GM06990 (cell line): Measurements from ENCODE around the gene RAB31.

Experiments used
- DNase-seq: peaks from one replicate; pipeline ENCODE4 v3.0.0-alpha.2; 2011; ENCODE audit not compliant: insufficient read length; ENCODE audit errors: extremely low read depth
- H3K27me3 ChIP-seq: replicated peaks from 2 replicates; pipeline ENCODE4 v1.6.0; 2011; ENCODE audit warnings: low read length; ENCODE audit not compliant: control insufficient read depth, insufficient read depth
- H3K36me3 ChIP-seq: 2 replicates; pipeline ENCODE4 v1.5.1; 2011; ENCODE audit warnings: low read length; ENCODE audit not compliant: control insufficient read depth, insufficient read depth
- H3K4me3 ChIP-seq: replicated peaks from 2 replicates; pipeline ENCODE4 v1.5.1; 2011; ENCODE audit warnings: low read depth, mild to moderate bottlenecking, control low read depth, low read length
- CTCF ChIP-seq: IDR thresholded peaks from 2 replicates; pipeline ENCODE4 v1.5.1; 2011; ENCODE audit warnings: low read length, control low read depth, mild to moderate bottlenecking, inconsistent platforms; ENCODE audit not compliant: insufficient read depth, poor library complexity, severe bottlenecking

The RAB31 gene

GRCh38 chr18:9737472-9738121, 29.5 kb downstream of the RAB31 start:
- DNase-seq: no peak
- no peaks in the 10 kb centered on the region for H3K27me3 ChIP-seq
- H3K4me3 ChIP-seq: no peak overlapping the region

DNA sequence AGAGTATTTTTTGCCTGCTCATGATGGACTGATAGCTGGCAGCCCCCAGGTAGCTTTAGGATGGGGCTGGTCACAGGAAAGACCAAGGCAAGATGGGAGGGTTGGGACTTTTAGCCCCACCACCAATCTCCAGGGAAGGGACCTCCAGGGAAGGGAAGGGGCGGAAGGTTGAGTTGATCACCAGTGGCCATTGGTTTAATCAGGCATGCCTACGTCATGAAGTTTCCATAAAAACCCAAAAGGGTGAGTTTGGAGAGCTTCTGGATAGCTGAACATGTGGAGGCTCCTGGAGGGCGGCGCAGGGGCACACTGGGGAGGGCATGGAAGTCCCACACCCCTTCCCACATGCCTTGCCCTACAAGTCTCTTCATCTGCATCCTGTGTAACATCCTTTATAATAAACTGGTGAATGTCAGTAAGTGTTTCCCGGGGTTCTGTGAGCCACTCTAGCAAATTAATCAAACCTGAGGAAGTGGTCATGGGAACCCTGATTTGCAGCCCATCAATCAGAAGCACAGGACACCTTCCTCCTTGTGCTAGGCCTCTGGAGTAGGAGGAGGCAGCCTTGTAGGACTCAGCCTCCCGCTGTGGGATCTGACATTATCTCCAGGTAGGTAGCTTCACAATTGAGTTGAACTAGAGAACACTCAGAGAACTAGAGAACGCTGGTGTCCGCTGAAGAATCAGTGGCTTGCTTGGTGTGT, 30.3 kb downstream of the RAB31 start:
- Histone ChIP-seq H3K4me3 (no peak overlapping the region), H3K27me3 (no peaks in the 10 kb centered on the region), H3K36me3 (no peaks in the 10 kb centered on the region; the same call in none of the 2 replicates)
- no peak for TF ChIP-seq CTCF
- no peak for DNase-seq

More at GRCh38 chr18:9737472-9738121, 29.5 kb downstream of the RAB31 start:
- no peaks in the 10 kb centered on the region; the same call in none of the 2 replicates for H3K36me3 ChIP-seq
- TF ChIP-seq CTCF: no peak

- DNase-seq: no peak
- Histone ChIP-seq H3K27me3 (no peaks in the 10 kb centered on the region), H3K36me3 (no peaks in the 10 kb centered on the region; the same call in 1 of the 2 replicates), H3K4me3 (no peak overlapping the region)
- no peak for TF ChIP-seq CTCF
Measured at GRCh38 chr18:9739516-9739915, 31.4 kb downstream of the RAB31 start.

DNA sequence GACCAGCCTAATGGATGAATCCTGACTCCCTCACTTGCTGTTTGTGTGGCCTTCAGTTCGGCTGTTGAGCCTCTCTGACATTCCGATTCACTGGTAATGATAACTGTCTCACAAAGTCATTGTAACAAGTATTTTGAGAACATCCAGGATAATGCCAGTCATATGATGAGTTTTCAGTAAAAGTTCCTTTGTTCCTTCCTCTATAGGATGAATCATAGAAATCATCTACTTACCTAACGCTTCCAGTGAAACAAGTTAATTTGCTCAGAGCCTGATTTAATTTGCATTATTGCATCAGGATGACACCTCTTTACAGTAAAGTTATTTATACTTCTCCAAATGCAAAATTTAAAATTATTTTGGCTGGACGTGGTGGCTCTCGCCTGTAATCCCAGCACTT, 32.0 kb downstream of the RAB31 start:
- Histone ChIP-seq H3K36me3 (no peaks in the 10 kb centered on the region; the same call in 1 of the 2 replicates), H3K4me3 (no peak overlapping the region), H3K27me3 (no peaks in the 10 kb centered on the region)
- DNase-seq: no peak
- TF ChIP-seq CTCF: no peak

- Histone ChIP-seq H3K4me3 (no peak overlapping the region), H3K36me3 (no peaks in the 10 kb centered on the region; the same call in 1 of the 2 replicates), H3K27me3 (no peaks in the 10 kb centered on the region)
- no peak for TF ChIP-seq CTCF
- DNase-seq: no peak
Measured at GRCh38 chr18:9741406-9741792, 33.3 kb downstream of the RAB31 start.
